ENCODE data around the gene EIF2D. TPM values are rescaled to one million over a fixed set of nuclear protein-coding genes. Genes with fewer than 3 reads are reported as not detected.

EIF2D gene
- polyA plus RNA-seq, 1 donor: 38.7 TPM

DNA sequence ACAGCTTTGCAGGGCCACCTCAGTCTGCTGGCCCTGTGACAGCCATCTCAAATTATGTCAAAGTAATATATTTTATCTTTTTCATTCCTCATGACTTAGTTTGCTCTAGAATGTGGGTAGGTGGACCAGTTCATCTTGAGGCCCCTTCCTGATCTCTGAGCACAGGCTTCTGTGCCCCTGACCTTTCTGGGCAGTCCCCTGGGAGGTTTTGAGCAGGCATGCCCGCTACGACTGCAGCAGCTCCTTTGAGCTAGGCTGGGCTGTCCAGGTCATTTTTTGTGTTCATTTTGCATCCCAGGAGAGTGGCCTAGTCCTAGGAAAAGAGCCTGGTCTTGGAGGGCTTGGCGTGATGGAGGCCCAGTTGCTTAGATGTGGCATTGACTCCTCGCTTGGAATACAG lies 42.7 kb downstream of the EIF2D start:
- DNase-seq: no peak

DNA sequence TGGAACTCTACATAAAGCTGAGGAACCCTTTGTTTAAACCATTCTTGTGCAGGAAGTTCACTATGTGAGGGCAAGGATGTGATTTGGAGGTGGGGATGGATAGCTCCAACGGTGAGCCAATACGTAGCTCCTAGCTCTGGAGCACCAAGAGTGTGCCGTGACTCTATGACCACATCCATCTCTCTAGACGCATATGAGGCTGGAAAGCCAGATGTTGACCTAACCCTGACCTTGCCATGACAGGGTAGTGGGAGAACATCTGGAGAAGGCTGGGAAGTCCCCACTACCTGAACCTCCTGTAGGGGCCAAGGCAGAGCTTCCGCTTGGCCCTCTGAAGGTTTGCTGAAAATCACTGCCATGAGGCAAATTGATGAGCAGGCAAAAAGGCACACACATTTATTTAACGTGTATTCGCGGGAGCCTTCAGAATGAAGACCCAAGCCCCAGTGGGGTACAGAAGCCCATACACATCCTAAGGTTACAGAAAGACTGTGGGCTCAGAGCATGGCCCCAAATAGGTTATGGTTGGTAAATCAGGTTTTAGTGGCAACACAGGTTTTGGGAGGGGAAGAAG lies 43.4 kb downstream of the EIF2D start:
- DNase-seq: no peak

DNA sequence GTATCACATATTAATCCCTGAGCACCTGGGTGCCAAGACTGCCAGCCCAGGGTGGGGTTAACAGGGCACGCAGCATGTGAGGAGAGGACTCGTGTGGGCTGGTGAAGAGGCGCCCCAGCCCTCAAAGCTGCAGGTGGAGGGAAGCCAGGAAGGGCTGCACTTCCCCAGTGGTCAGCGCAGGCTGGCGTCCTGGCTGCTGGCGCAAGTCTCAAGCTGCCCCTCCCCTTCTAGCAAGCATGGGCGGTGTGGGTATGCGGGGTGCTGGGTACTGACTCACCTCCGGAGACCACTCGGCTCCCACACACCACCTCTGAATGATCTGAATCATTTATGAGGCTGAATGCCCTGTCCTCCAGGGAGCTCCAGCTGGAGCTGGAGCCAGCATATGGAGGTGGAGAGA lies 44.0 kb downstream of the EIF2D start:
- DNase-seq: no peak

DNA sequence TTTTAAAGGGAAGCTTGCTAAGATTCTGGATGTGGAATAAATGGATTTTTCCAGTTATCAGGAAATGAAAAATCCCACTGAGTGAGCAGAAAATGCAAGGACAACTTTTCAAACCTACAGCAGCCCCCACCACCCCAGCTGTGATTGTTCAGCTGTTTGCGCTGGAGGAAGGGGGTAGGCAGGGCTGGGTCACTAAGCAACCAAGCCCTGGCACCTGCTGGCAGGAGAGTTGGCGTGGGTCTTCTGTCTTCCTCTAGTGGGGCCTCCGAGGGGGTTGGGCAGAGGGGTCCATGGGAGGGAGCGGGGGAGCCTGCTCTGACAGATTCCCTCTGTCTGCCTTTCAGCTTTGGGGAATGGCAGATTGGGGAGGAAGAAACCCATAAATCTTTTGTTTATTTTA lies 45.3 kb downstream of the EIF2D start:
- DNase-seq: no peak

DNA sequence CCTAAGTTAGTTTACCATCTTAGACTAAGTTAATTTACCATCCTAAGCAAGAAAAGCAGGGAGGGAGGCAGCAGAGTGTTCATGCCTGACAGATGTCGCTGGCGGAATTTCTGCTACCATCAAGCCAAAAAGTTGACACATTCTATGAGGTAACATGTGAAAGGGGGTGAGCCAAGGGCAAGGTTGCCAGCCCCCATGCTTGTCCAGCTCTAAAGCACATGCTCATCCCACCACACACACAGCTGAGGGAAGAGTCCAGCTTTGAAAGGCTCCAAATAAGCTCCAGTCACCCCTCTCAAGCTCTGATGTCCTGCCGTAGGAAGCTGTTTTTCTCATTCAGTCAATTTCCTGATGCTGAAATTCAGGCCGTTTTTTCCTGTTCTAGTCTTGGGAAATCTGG lies 46.3 kb downstream of the EIF2D start:
- no peak for DNase-seq

DNA sequence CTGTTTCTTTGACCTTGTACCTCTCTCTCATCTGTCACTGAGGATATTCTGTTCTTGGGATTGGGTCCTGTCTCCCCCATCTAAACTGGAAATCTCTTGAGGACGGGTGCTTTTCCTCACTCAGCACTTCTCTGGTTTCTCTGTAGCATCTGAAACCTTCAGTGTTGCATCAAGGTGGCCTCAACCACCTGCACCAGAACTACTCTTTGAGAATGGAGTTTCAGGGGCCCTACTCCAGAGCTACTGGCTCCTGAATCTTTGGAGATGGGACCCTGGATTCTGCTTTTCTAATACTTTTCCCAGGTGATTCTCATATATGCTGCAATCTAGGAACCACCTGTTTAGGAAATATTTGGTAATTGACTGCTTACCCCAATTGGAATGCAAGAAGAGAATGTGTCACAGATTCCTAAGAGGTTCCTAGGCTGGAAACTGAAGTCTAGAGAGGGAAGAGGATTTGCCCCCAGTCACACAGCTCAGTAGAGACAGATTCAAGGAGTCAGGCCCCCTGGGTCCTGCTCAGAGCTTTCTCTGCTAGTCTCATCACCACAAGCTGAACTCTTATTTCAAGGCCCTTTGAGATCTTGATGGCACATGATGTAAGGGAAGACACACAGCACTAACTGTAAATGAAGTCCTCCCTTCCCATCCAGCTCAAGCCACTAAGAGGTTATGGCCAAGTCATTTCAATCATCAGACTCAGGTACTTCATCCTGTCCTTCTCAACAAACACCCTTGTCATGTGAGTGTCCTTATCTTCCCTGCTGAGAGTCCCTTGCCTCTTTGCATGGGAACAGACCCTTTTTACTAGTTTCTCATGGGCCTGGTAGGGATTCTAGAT lies 48.7 kb downstream of the EIF2D start:
- DNase-seq: no peak

DNA sequence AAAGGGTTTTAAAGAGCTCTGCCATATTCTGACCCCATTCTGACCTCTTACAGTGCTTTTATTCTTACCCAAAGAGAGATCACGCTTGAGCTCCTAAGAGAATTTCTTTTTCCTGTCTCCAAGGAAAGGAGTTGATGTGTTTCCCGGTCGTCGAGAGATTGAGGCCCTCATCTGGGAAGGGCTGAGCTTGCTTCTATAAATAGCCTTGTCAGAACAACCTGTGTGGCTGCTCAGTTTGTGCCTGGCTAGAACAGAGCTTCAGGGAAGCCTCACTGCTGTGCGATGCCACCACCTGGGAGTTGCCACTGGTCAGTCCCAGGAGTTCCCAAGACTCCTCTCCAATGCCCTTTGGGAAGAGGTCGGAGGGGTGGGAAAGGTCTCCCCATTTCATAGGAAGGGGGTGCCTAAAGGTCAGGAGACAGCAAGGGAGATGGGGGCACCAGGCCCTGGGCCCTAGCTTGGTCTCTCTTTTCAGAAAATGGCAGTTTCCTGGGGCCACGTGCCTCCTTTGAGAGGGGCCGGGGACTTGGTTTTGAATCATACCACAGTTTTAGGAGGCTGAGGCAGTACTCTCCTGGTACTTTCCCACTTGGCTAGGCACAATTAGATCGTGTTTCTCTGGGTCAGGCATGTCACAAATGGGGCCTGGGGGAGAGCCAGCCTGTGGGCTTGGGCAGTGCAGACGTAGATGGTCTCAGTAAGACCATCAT lies 52.1 kb downstream of the EIF2D start:
- DNase-seq: no peak

DNA sequence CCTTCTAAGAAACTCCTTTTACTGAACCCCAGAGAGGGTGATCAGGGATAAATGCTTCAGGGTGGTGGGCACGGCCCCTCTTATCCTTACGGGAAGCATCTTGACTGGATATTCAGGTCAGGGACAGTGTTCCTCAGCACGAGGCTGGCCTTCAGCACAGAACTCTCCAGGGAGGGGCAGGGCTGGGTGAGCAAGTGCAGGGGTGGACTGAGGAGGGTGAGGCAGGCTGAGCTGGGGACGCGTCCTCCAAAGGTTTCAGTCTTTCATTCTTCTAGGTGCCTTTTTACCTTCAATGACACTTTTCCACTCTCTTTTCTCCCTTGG lies 52.6 kb downstream of the EIF2D start:
- DNase-seq: no peak

DNA sequence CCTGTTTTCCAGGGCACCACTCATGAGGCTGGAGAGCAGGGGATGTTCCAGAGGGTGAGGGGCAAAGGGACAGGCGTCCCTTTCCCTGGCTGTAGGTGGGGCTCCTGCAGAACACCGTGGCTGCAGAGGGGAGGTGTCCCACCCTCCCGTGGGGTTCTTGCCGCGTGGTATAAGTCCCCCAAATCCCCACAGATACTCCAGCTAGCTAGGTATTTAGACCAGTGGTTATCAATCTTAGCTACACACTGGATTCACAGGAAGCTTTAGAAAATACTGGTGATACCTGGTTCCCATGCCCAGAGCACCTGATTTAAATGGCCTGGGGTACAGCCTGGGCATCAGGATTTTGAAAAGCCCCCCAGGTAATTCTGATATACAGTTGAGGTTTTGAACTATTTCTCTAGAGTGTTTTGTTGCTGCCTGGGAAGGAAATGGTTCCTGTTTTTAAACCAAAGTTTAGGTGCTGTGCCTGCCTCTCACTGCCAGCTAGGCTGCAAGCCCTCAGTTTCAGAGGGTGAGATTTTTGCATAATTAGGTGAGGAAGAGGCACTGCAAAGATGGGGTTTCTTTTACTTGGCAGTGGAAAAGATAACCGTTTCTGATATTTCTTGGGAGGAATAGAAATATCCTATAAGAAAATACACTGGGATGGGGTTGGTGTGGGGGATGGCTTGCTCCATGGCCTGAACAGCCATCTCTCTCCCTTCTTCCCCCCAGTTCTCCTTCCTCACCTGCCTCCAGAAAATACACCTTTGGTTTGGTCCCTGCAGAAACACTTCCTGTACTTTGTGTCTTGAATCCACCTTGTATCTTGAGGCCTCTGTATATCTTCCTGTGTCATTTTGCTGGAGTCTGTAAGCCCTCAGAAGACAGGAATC lies 53.2 kb downstream of the EIF2D start:
- no peak for DNase-seq

DNA sequence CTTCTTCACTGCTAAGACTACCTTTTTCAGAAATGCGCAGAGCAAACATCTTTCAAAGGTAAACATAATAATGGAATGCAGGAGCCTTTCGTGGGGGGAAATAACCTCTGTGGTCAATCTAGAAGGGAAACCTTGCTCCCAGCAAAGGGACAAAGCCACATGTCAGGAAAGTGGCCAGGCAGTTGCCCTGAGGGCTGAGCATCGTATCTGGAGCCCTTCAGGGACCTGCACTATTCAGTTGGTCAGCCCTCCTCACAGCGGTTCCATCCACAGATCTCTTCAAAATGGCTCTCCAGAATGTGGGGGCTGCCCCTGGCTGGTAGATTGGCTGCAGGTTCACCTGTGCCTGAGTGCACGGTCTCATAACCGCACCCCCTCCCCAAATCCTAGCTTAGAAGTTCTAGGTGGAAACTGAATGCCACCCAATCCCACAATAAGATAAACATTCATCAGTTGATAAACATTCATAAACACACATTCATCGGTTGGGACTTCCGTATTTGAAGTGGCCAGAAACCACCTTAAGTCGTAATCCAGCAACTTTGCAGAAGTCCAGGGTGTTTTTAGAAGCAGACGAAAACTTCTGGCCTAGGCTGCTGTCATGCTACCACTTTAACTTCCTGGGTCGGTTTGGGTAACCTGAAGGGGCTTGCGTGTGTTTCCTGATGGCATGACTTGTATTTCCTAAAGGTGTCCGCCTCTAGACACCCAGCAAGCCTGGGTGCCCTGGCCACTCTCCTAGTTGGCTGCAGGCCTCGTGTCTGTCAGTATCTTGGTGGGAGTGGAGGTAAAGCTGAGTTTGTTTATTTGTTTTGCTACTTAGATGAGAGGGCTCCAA lies 54.4 kb downstream of the EIF2D start:
- DNase-seq: no peak

DNA sequence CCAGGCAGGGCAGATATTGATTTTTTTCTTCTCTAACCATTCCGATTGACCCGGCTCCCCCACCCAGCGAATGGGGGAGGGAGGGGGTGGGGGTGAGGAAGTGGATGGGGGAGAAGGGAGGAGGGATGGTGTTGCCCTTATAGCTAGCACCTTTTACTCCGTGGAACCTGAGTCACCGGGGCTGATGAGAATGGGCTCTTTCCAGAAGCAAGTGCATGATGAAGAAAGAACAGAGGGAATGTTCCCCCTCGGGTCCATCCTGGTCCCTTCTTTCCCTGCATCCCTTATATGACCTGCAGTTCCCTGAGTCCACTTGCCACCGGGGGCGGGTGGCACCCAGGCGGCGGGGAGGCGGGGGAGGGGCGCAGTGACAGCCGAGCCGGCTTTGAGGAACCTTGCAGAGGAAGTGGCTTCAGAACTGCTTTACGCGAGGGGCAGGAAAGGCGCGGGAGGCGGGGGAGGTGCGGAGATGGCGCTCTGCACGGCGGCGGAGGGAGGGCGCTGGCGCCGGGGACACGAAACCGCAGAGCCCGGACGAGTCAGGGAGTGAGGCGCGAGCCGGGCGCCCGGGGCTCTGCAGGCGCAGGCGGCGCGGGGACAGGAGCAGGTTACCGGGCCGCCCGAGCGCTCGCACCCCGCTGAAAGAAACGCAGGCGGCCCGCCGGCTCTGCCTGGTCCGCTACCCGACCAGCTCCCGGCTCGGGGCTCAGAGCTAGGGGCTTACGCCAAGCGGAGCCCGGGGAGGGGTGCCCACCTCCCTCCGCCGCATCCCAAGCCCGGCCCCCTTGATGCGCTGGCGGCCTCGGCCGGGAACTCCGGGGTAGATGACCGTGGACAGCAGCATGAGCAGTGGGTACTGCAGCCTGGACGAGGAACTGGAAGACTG lies 55.3 kb downstream of the EIF2D start:
- peak; percentile 54 for DNase-seq

DNA sequence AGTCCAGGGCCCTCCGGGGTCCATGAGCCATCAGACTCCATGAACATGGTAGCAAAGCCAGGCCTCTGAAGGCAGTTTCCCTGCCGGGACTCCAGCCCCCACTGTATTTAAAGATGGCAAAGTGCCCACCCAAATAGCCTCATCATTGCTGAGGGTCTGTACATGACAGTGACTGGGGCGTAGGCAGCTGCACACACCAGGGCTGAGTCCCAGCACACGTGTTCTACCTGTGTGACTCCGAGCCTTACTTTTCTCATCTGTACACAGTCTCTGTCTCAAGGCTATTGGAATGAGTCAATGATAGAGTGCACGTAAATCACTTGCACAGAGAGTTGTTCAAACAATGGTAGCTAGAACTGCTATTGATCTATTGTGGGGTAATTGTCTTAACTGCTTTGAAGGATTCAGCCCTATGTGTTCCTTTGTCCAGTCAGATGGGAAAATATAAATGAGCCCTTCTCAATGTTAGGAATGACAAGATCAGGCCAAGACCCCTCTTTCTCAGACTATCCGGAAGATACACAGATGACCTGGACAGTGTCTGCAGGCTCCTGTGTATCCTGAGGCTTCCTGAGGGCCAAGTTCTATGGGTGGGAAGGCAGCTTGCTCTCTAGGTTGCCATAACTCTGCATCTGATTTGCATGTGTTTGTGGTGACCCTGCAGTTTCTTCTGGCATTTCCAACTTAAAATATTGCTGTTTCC lies 56.1 kb downstream of the EIF2D start:
- no peak for DNase-seq

DNA sequence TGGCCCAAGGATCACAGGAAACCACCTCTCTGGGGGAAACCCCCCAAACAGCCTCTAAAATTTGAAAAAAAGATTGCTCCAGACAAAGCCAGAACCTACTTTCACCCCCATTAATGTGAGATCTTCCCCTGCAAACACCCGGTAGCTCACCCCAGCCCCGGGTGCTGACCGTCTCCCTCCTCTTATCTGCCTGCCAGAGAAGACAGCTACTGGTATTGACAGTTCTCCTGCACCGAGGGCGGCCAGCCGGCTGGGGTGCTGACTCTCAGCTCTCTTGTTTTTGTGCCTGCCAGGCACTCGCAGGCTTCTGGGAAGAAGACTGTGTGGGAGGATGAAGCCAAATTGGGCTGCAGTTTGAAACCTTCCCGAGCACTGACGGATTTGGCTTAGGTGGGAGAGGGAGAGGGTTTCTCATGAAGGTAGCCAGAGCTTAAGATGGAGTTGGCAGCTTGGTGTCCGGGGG lies 56.8 kb downstream of the EIF2D start:
- DNase-seq: no peak

DNA sequence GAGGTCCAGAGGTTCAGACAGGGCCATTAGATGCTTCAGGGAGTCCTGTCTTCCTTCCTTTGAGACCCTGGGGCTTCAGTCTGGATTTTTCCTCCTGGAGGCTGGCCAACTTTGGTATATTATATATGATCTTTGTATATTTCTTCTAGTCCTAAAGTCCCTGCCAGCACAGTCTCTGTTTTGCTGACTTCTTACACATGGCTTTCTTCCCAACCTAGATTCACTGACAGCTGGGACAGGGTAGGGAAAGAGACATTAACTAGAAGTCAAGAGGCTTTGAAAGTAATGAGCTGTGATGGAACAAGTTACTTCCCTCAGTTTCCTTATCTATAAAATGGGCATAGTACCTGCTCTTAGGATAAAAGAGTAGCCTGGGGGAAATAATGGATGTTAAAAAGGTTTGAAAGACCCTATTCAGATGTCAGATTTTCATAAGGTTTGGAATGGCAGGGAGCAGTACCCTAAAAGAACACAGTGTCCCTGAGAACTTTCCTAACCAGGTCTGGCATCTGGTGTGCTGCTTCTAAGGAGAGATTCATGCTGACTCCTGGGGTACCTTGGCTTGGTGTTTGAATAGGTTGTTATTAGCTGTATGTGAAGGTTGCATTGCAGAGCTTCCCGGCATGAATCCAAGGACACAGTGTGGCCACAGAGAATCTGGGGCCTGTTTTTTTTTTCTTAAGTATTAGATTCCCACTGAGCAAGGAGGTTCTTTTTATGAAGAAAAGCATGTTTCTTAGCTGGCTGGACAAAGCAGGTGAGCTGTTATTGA lies 57.4 kb downstream of the EIF2D start:
- DNase-seq: no peak

DNA sequence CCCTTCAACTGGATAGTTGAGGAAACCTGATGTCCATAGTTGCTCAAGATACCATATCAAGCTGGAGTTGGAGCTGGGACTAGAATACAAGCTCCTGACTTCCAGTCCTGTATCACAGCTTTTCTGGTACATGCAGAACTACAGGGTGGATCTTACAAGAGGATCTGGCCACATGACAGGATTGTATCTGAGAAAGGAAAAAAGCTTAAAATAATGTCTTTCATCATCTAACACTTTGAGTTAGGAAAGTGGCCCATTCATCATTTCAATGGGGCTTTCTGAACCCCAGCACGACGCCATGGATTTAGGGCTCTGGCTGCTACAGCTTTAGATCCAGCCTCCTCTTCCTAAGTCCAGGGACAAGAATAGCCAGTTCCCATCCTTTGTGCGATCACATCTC lies 58.1 kb downstream of the EIF2D start:
- DNase-seq: no peak

DNA sequence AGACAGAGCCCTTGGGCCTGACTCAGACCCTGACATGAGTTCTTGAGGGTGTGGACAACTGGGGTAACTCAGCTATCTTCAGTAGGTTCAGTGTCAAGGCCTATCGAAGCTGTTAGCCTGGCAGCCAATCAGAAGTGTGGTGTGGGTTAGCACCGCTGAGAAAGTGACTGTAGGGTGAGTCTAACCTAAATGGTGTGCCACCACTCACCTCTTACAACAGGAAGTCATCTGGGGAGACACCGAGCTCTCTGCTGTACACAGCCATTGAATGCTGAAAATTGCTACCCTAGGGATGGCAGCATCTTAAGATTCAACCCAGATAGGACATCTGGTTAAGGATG lies 60.3 kb downstream of the EIF2D start:
- no peak for DNase-seq

DNA sequence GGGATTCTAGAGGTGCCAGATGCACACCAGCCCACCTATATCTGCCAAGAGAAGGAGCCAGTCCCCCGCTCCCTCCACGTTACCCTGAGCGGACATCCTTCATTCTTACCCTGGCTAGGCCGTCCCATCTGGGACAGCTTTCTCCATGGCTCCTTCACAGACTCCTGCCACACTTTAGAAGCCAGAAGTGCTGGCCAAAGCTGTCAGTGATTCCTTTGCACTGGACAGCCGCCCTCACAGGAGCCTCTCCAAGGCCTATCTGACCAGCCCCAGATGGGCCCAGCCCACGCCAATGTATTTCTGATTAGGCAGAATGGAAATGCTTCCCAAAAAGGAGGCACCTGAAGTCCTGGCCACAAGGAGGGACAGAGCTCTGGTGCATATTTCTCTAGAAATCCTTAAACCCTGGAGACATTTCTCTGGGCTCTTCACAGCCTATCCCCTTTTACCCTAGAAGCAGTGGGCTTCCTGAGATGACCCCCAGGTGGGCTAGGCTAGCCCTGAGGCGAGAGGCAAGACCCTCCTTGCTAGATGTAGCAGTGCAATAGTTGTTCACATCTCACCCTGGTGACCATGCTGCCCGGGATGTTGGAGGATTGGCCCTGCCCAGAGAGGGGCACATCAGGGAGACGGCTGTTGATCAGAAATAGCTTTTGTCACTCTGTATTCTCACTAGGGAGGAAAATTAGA lies 60.8 kb downstream of the EIF2D start:
- DNase-seq: no peak

DNA sequence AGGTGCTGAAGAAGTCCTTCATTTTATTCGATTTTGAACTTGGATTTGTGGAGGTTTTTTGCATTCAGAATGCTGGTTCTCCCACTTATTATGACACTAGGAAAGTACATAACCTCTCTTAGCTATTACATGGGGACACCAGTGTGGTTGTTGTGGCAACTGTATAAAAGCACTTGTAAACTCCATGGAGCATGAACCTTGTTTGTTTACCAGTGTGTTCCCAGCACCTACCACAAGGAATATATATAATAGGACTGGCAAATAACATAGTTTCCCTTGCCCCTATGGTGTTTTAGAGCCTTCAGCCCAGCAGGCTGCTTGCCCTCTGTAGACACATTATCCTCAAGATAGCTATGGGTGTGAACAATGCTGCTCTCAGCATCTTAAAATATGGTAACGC lies 61.8 kb downstream of the EIF2D start:
- DNase-seq: no peak

DNA sequence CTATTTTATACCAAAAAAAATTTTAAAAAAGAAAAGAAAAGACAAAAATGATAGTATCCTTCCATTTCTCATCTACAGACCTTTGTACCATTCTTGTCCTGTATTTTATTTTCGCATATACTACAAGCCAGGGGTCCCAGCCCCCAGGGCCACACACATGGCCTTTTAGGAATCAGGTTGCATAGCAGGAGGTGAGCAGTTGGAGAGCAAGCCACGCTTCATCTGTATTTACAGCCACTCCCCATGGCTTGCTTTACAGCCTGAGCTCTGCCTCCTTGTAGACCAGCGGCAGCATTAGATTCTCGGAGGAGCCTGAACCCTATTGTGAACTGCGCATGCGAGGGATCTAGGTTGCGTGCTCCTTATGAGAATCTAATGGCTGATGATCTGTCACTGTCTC lies 65.2 kb downstream of the EIF2D start:
- DNase-seq: no peak

Measured in hindlimb muscle (tissue), 1 donor.